ENCODE results near the gene SYK. TPM values are rescaled to one million over a fixed set of nuclear protein-coding genes. Genes with fewer than 3 reads are reported as not detected.

Gene SYK
- total RNA-seq, 1 experiment from 2014 or later: 9.0 TPM

GRCh38 chr9:90880669-90881068, 79.0 kb downstream of the SYK start (continued):
- TF ChIP-seq, protein P1, sequence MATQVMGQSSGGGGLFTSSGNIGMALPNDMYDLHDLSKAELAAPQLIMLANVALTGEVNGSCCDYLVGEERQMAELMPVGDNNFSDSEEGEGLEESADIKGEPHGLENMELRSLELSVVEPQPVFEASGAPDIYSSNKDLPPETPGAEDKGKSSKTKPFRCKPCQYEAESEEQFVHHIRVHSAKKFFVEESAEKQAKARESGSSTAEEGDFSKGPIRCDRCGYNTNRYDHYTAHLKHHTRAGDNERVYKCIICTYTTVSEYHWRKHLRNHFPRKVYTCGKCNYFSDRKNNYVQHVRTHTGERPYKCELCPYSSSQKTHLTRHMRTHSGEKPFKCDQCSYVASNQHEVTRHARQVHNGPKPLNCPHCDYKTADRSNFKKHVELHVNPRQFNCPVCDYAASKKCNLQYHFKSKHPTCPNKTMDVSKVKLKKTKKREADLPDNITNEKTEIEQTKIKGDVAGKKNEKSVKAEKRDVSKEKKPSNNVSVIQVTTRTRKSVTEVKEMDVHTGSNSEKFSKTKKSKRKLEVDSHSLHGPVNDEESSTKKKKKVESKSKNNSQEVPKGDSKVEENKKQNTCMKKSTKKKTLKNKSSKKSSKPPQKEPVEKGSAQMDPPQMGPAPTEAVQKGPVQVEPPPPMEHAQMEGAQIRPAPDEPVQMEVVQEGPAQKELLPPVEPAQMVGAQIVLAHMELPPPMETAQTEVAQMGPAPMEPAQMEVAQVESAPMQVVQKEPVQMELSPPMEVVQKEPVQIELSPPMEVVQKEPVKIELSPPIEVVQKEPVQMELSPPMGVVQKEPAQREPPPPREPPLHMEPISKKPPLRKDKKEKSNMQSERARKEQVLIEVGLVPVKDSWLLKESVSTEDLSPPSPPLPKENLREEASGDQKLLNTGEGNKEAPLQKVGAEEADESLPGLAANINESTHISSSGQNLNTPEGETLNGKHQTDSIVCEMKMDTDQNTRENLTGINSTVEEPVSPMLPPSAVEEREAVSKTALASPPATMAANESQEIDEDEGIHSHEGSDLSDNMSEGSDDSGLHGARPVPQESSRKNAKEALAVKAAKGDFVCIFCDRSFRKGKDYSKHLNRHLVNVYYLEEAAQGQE (IDR thresholded peaks at IDR 0.05; ENCODE audit: low read depth): no peak
- no peak for TF ChIP-seq RAD21 (IDR thresholded peaks at IDR 0.05; ENCODE audit: low read depth)
- TF ChIP-seq TCF7L2 (IDR thresholded peaks at IDR 0.05; ENCODE audit: borderline replicate concordance, extremely low read depth, insufficient read depth, insufficient read length): no peak
- no peak for TF ChIP-seq ELF1 (IDR thresholded peaks at IDR 0.05; ENCODE audit: borderline replicate concordance, low read depth)
- TF ChIP-seq, protein P2, sequence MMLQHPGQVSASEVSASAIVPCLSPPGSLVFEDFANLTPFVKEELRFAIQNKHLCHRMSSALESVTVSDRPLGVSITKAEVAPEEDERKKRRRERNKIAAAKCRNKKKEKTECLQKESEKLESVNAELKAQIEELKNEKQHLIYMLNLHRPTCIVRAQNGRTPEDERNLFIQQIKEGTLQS (IDR thresholded peaks at IDR 0.05): no peak

DNA sequence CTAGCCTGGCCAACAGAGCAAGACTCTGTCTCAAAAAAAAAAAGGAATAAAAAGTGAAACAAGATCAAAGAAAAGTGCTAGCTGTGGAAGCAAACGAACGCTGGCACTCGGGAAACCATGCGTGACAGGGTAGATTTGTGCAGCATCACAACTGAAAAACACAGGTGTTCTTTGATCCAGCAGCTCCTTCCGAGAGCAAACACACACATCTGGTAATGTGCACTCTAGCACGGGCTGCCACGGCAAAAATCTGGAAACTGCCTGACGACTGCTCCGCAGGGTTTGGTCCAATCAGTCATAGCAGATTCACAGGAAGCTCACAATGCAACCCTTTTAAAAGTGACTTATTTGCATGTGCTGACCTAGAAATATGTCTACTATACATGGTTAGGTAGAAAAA, 80.0 kb downstream of the SYK start:
- POLR2A ChIA-PET: no interaction called here
- no peak for TF ChIP-seq MAX (IDR thresholded peaks at IDR 0.05)
- TF ChIP-seq JUND (IDR thresholded peaks at IDR 0.05): no peak
- TF ChIP-seq SRF (IDR thresholded peaks at IDR 0.05; ENCODE audit: low read depth): no peak
- TF ChIP-seq EZH2phosphoT487 (IDR thresholded peaks at IDR 0.05; ENCODE audit: borderline replicate concordance): no peak
- TF ChIP-seq SIN3A (IDR thresholded peaks at IDR 0.05; ENCODE audit: low read depth): no peak
- no peak for TF ChIP-seq RAD21 (IDR thresholded peaks at IDR 0.05; ENCODE audit: low read depth)
- TF ChIP-seq POLR2AphosphoS5 (IDR thresholded peaks at IDR 0.05; ENCODE audit: low read depth, low read length): no peak
- TF ChIP-seq ZFX (IDR thresholded peaks at IDR 0.05): no peak
- no peak for TF ChIP-seq EZH2 (IDR thresholded peaks at IDR 0.05)
- no peaks in the 10 kb centered on the region for H3K79me2 ChIP-seq (ENCODE audit: insufficient read depth, low read length)
- H3K4me2 ChIP-seq (ENCODE audit: low read length): no peak overlapping the region
- no peak overlapping the region for H3K4me3 ChIP-seq (replicated peaks in 1 of 2; ENCODE audit: low read depth in 1 of 2, low read length in 2 of 2)
- H3K9ac ChIP-seq (ENCODE audit: low read length): no peak overlapping the region
- CTCF ChIA-PET: no interaction called here
- H3K9me2 ChIP-seq (ENCODE audit: insufficient read depth): no peaks in the 10 kb centered on the region
- H3K4me1 ChIP-seq (ENCODE audit: control insufficient read depth in 1 of 2, insufficient read depth in 2 of 2, low read length in 2 of 2): no peaks in the 10 kb centered on the region
- no peaks in the 10 kb centered on the region for H4K20me1 ChIP-seq (ENCODE audit: insufficient read depth)
- H3K9me3 ChIP-seq (ENCODE audit: control insufficient read depth in 1 of 2, insufficient read depth in 1 of 2, low read depth in 1 of 2, low read length in 2 of 2): no peaks in the 10 kb centered on the region
- intact Hi-C loops (cut with micrococcal nuclease): no loop called here
- BruUV-seq (replicated peaks): no TSS peak
- no peak for ATAC-seq
- no peak overlapping the region for H2AFZ ChIP-seq (ENCODE audit: low read depth, low read length, poor library complexity, severe bottlenecking)
- no peaks in the 10 kb centered on the region for H3K36me3 ChIP-seq (ENCODE audit: control insufficient read depth in 1 of 2, insufficient read depth in 2 of 2, low read length in 2 of 2)
- H3K27me3 ChIP-seq (ENCODE audit: insufficient read depth, low read length): no peaks in the 10 kb centered on the region
- RAD21 ChIA-PET (ENCODE audit: low non-redundant PET in 1 of 2, low total read pairs in 2 of 2, uncharacterized antibody in 2 of 2, unreplicated experiment in 2 of 2): no interaction called here
- no peak overlapping the region for H3K27ac ChIP-seq (ENCODE audit: low read depth, low read length)
- DNase-seq (ENCODE audit: low read depth, low spot score): no peak

Measured in HCT116 (cell line).